ENCODE results near the gene NOS1AP. TPM values are rescaled to one million over a fixed set of nuclear protein-coding genes. Genes with fewer than 3 reads are reported as not detected.

NOS1AP gene
- polyA plus RNA-seq, 3 donors, result 0.12 TPM; not detected in 2

- Histone ChIP-seq H3K4me3 (replicated peaks in 1 of 3; ENCODE audit: low read depth in 2 of 3, low read length in 3 of 3) (no peak overlapping the region), H3K9me3 (replicated peaks in 1 of 2; ENCODE audit: control insufficient read depth in 1 of 2, insufficient read depth in 1 of 2, low read length in 2 of 2) (no peaks in the 10 kb centered on the region), H3K27ac (ENCODE audit: low read depth in 1 of 2, low read length in 2 of 2) (no peak overlapping the region), H3K4me1 (ENCODE audit: control insufficient read depth in 1 of 2, insufficient read depth in 2 of 2, low read length in 2 of 2) (no peaks in the 10 kb centered on the region), H4K20me1 (ENCODE audit: insufficient read depth, low read length) (no peaks in the 10 kb centered on the region), H3K27me3 (ENCODE audit: control insufficient read depth in 2 of 2, insufficient read depth in 2 of 2, low read length in 2 of 2) (no peaks in the 10 kb centered on the region), H3K79me2 (ENCODE audit: insufficient read depth, low read length) (no peaks in the 10 kb centered on the region), H2AFZ (ENCODE audit: insufficient read depth, low read depth, low read length, poor library complexity, severe bottlenecking) (no peak overlapping the region), H3K4me2 (replicated peaks; ENCODE audit: extremely low read depth, low read length, poor library complexity, severe bottlenecking) (no peak overlapping the region), H3K36me3 (replicated peaks in 1 of 2; ENCODE audit: control insufficient read depth in 1 of 2, insufficient read depth in 2 of 2, low read length in 2 of 2) (peaks cover 0 to 5% of the 10 kb centered on the region in 2 donors), H3K9ac (ENCODE audit: insufficient read depth, low read length, poor library complexity, severe bottlenecking) (no peak overlapping the region)
- intact Hi-C loops (cut with micrococcal nuclease), result no loop called here
- 100% methylated on average over 3 of the region's 10 CpGs for WGBS (ENCODE audit: insufficient coverage)
- peaks cover 0 to 9% of the 10 kb centered on the region in 2 donors for H3K36me3 Mint-ChIP-seq
- no peak overlapping the region for H3K4me3 Mint-ChIP-seq
- peaks cover 0 to 8% (median 4%) of the 10 kb centered on the region in 3 donors for H3K27me3 Mint-ChIP-seq (ENCODE audit: low read depth in 3 of 3)
- no peak for TF ChIP-seq CTCF (IDR thresholded peaks at IDR 0.05)
- no peak for DNase-seq
- H3K4me1 Mint-ChIP-seq, result no peaks in the 10 kb centered on the region
- H3K9me3 Mint-ChIP-seq, result peaks cover 0 to 2% (median 0%) of the 10 kb centered on the region in 7 donors
- no peak overlapping the region for H3K27ac Mint-ChIP-seq
Observed at GRCh38 chr1:162367772-162368171, 298.3 kb downstream of the NOS1AP start.

GRCh38 chr1:162368451-162368850 lies 299.0 kb downstream of the NOS1AP start:
- no peak overlapping the region for H3K27ac ChIP-seq (ENCODE audit: low read depth in 1 of 2, low read length in 2 of 2)
- 100% methylated on average over 2 of the region's 4 CpGs for WGBS (ENCODE audit: insufficient coverage)
- no peak overlapping the region for H3K27ac Mint-ChIP-seq
- no peaks in the 10 kb centered on the region for H3K4me1 Mint-ChIP-seq
- peaks cover 0 to 9% of the 10 kb centered on the region in 2 donors for H3K36me3 Mint-ChIP-seq
- no peak overlapping the region for H3K9ac ChIP-seq (ENCODE audit: insufficient read depth, low read length, poor library complexity, severe bottlenecking)
- intact Hi-C loops (cut with micrococcal nuclease), result no loop called here
- no peaks in the 10 kb centered on the region for H3K79me2 ChIP-seq (ENCODE audit: insufficient read depth, low read length)
- H3K4me3 Mint-ChIP-seq, result no peak overlapping the region
- TF ChIP-seq CTCF (IDR thresholded peaks at IDR 0.05), result no peak
- peaks cover 0 to 8% (median 4%) of the 10 kb centered on the region in 3 donors for H3K27me3 Mint-ChIP-seq (ENCODE audit: low read depth in 3 of 3)
- DNase-seq, result no peak
- H4K20me1 ChIP-seq (ENCODE audit: insufficient read depth, low read length), result no peaks in the 10 kb centered on the region
- no peak overlapping the region for H2AFZ ChIP-seq (ENCODE audit: insufficient read depth, low read depth, low read length, poor library complexity, severe bottlenecking)
- peaks cover 0 to 2% (median 0%) of the 10 kb centered on the region in 7 donors for H3K9me3 Mint-ChIP-seq
- no peaks in the 10 kb centered on the region for H3K4me1 ChIP-seq (ENCODE audit: control insufficient read depth in 1 of 2, insufficient read depth in 2 of 2, low read length in 2 of 2)
- H3K27me3 ChIP-seq (ENCODE audit: control insufficient read depth in 2 of 2, insufficient read depth in 2 of 2, low read length in 2 of 2), result no peaks in the 10 kb centered on the region
- peaks cover 0 to 5% of the 10 kb centered on the region in 2 donors for H3K36me3 ChIP-seq (replicated peaks in 1 of 2; ENCODE audit: control insufficient read depth in 1 of 2, insufficient read depth in 2 of 2, low read length in 2 of 2)
- no peak overlapping the region for H3K4me3 ChIP-seq (replicated peaks in 1 of 3; ENCODE audit: low read depth in 2 of 3, low read length in 3 of 3)
- H3K4me2 ChIP-seq (replicated peaks; ENCODE audit: extremely low read depth, low read length, poor library complexity, severe bottlenecking), result no peak overlapping the region
- no peaks in the 10 kb centered on the region for H3K9me3 ChIP-seq (replicated peaks in 1 of 2; ENCODE audit: control insufficient read depth in 1 of 2, insufficient read depth in 1 of 2, low read length in 2 of 2)
